Astrocyte of the spinal cord (primary cell): ENCODE measurements around the gene PLCL1.

Source experiments
- DNase-seq: peaks from one replicate; pipeline ENCODE4 v3.0.0; 2011; ENCODE audit warnings: low read depth, low spot score
- H3K4me3 ChIP-seq: 2 replicates; pipeline ENCODE4 v1.5.1; 2011; ENCODE audit warnings: low read depth, mild to moderate bottlenecking, low read length, moderate library complexity
- CTCF ChIP-seq: IDR thresholded peaks from 2 replicates; pipeline ENCODE4 v1.5.1; 2012; ENCODE audit warnings: low read depth, mild to moderate bottlenecking, low read length, inconsistent platforms
- in situ Hi-C: cut with HindIII; loops from 2 replicates; pipeline ENCODE4 v1.10.0; 2017; ENCODE audit warnings: low sequenced_read_pairs

The PLCL1 gene

GRCh38 chr2:197862246-197862955, 58.0 kb downstream of the PLCL1 start:
- in situ Hi-C loops = no loop called here
- H3K4me3 ChIP-seq = no peak overlapping the region
- no peak for DNase-seq
- TF ChIP-seq CTCF = no peak

- in situ Hi-C loops = no loop called here
- no peak overlapping the region for H3K4me3 ChIP-seq
- TF ChIP-seq CTCF = no peak
- no peak for DNase-seq
These were observed 59.4 kb downstream of the PLCL1 start for GRCh38 chr2:197863744-197864143.

GRCh38 chr2:197866455-197866854, 62.1 kb downstream of the PLCL1 start:
- no peak overlapping the region for H3K4me3 ChIP-seq
- no peak for TF ChIP-seq CTCF
- in situ Hi-C loops = no loop called here
- no peak for DNase-seq

- DNase-seq = no peak
These were observed 62.6 kb downstream of the PLCL1 start for GRCh38 chr2:197867033-197867432.

GRCh38 chr2:197867624-197868023, 63.2 kb downstream of the PLCL1 start:
- no peak for TF ChIP-seq CTCF
- no peak overlapping the region for H3K4me3 ChIP-seq
- in situ Hi-C loops = no loop called here
- DNase-seq = no peak

More at GRCh38 chr2:197867033-197867432, 62.6 kb downstream of the PLCL1 start:
- in situ Hi-C loops = no loop called here
- no peak overlapping the region for H3K4me3 ChIP-seq
- no peak for TF ChIP-seq CTCF

- in situ Hi-C loops = no loop called here
- H3K4me3 ChIP-seq = no peak overlapping the region
- TF ChIP-seq CTCF = no peak
- DNase-seq = no peak
These were observed 63.8 kb downstream of the PLCL1 start for GRCh38 chr2:197868206-197868605.
